GM19463 (cell line): Measurements from ENCODE around the gene TSPAN17.
A peak's percentile ranks its signal among the peaks of the same experiment; 100 is the strongest.
"Not testable (repeated sequence)": the region's sequence is repeated elsewhere in the genome, so short reads cannot be mapped to it uniquely, and the experiment has no call there.

Experiments
- ATAC-seq: cut with Tn5 transposase; IDR thresholded peaks from one replicate; pipeline ENCODE4 v1.9.1; 2021; ENCODE audit warnings: mild to moderate bottlenecking, moderate library complexity; ENCODE audit not compliant: unreplicated experiment

The TSPAN17 gene

DNA sequence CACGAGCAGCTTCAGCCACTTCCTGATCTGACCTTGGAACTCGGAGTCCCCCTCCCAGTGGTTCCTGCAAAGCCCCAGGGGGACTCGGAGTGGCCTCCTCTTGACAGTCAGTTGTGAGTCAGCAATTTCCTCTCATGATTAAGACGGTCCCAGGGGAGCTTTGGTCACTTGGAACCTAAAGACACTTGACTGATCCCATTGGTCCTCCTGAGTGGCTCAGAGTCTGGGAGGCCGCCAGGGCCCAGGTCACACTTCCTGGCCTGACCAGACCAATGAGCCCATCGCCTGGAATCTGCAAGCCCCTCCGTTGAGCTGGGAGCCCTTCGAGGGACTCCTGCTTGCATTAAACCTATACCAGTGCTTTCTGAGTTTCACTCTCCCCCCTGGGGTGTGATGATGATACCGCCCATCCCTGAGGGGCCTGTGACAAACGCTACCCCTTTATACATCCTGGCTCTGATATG, 29.1 kb downstream of the TSPAN17 start:
- peak; percentile 77 for ATAC-seq

DNA sequence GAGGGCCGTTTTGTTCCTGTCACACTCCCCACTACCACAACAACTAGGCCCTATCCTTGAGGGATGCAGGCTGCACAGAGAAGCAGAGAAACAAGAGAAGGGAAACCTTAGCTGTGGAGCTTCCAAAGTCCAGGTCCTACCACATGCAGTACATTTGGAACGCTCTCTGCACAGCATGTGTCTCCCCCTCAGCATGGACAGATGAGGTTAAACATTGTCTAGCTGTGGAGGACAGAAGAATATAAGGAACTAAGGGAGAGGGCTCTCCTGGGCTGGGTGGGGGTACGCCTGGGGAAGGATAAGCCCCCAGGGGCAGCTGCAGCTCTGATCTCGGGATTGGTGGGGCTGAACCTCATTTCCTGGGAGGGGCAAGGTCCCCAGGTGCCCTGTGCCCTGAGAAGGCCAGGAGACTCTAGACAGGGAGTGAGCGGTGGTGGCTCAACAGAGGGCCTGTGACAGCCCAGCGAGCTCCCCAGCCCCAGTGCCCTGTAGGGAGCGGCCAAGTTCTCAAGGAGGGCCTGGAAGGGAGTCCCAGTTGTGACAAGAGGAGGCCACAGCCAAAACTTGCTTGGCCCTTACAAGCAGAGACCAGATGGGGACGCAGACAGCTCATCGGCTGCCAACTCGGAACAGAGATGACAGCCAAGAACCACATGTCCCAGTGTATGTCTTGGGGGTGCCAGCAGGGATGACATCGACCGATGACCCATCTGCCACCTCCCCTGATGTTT, 30.1 kb downstream of the TSPAN17 start:
- no peak for ATAC-seq

DNA sequence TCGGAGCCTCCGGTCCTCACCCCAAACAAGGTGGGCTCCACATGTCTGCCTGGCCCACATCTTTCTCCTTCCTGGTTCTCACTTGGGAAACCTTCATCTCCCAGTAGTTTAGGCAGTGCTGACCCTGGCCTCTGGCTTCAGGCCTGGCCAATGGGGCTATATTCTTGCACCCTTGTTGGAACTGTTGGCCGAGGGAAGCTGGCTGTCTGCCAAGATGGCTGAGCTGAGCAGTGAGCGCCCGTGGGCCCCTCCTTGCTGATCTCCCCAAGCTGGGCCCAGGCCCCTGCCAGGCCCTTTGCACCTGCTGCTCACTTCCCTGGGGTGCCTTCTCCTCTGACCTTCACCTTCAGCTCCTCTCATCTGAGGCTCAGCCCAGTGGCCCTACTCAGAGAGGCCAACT, 31.3 kb downstream of the TSPAN17 start:
- ATAC-seq = no peak

DNA sequence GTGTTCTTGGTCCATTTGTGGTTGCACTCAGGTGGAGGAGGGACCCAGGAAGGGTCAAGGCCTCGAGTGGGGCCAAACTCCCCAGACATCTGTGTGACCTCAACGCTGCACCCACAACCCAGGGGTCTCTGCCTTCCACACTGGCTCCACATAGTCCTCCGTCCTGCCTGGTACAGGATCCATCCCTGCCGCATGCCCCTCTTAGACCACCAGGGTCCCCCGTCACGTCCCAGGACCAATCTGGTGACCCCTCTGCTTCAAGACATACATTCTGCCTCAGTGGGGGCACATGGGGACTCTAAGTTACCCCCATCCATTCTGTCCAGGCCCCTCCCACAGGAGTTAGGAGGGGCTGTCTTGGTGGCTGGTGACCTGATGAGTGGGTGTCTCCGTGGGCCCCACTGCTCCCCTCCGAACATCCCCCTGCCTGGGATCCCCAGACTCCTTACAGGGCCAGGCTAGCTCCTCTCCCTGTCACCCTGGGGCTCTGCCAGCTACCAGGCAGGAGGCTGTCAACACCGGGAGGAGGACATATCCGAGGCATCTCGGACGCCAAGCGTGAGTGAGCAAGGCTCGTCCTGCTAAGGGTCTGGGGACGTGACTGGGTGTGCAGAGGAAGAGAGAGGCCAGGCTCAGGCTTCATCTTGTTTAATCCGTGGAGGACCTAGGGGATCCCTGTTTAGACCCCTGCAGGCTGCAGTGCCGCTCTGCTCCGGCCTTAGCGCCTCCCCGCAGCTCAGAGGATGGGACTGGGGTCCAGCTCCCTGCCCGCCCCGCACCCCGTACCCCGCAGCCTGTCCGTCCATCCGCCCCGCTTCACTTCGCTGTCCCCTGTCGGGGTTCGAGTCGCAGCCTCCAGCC, 32.3 kb downstream of the TSPAN17 start:
- ATAC-seq = no peak

DNA sequence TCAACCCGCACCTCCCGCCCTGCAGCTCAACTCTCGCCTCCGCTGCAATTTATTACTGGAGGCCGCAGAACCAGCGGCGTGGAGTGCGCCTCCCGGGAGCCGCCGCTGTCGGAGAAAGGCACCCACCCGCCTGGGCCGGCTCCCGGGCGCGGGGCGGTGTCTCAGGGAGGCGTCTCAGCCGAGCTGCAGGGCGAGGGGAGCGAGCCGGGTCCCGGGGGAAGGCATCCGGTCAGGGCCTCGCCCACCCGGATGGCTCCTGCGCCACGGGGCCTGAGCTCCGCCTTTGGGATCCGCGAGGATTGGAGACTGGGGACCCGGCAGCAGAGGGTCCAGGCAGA, 32.9 kb downstream of the TSPAN17 start:
- ATAC-seq = no peak

DNA sequence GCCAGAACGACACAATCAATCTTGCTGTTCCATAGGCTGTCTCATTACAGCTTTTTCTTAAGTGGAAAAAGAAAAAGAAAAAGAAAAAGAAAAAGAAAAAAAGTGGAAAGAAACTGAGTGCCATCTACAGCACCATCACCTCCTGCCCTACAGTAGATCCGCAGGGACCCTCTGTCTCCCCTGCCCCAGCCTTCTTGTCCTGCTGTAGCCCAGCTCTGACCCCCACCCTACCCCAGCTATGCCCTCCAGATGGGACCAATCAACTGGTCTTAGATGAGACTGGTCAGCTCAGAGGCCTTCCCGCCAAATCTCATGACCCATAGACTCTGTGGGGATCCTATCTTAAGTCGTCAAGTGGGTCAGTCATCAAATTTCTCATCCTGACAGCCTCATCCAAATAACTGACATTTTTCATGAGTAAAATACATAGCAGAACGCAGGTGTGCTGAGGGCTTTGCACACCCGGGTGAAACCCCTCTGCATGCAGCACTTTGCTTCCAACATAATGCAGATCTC, 34.8 kb downstream of the TSPAN17 start:
- no peak for ATAC-seq

DNA sequence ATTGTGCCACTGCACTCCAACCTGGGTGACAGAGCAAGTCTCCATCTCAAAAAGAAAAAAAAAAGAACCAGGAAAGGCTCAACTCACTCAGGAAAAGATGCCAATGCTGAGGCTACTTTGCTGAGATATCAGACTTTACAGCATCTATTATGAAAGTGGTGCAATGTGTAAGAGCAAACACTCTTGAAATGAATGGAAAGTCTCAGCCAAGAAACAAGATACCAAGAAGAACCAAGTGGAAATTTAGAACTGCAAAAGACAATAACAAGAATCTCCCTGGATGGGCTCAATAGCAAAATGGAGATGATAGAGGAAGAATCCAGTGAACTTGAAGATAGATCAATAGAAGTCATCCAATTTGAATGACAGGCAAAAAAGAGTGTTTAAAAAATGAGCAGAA, 37.7 kb downstream of the TSPAN17 start:
- ATAC-seq = no peak

DNA sequence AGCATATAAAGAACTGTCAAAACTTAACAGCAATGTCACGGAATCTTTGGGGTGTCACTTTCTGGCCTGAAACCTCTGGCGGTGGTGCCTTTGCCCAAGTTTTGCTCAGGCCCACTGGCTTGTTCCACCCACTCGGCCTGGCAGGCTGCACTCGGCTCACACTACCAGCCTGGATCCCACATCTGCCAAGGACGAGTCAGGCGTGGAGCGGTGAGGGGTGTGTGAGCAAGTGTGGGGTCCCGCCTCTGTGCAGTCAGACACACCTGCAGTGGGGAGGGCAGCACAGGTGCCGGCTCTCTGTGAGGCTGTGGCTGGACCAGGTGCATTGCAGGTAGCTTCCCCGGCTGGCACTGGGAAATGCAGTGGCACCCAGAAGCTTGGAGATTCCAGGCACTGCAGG, 40.0 kb downstream of the TSPAN17 start:
- ATAC-seq = no peak

DNA sequence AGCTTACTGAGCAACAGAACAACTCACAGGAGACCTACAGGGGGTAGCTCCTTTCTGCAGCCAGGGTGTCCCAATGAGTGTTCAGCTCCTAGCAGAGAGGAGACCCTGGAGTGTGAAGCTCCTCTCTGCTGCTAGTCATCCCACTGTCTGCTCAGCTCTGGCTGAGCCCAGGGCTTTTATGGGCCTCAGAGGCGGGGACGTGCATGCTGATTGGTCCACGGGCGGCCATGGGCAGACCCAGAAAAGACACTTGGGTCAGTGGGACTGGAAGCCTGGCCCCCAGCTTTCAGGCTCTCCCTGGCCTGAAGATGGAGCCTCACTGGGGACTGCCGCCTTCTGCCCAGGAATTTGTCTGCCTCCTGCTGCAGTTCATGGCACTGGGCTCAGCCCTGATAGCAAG, 40.6 kb downstream of the TSPAN17 start:
- ATAC-seq = no peak

DNA sequence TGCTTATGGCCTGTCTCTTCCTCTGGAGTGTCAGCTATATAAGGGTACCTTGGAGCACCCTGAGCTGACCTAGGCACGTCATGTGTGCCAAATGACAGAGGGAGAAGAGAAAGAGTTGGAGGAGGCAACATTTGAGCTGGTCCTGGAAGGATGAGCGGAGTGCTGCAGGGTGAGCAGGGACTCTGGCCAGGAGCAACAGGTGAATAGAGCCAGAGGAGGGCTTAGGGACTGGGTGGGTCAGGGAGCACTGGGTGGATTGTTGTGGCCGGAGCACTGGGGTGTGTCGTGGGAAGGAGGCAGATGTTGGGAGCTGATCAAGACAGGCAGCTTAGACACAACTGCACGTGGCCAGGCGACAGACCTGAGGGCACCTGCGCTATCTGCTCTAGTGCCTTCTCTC, 43.6 kb downstream of the TSPAN17 start:
- no peak for ATAC-seq

DNA sequence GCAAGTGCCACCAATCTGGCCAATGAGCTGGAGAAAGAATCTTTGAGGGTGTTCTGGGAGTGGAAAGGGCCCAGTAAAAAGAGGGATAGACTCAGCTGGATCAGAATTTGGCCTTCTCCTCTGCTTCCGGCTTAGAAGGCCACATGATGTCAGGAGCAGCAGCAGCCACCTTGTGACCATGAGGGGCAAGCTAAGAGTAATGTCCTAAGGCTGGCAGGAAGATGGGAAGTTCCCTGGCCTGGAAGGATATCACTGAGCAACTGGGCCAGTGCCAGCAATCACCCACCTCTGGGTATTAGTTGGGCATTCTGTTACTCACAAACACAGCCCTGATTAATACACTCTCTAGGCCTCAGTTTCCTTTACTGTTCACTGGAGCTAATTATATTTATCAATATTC, 44.2 kb downstream of the TSPAN17 start:
- no peak for ATAC-seq

DNA sequence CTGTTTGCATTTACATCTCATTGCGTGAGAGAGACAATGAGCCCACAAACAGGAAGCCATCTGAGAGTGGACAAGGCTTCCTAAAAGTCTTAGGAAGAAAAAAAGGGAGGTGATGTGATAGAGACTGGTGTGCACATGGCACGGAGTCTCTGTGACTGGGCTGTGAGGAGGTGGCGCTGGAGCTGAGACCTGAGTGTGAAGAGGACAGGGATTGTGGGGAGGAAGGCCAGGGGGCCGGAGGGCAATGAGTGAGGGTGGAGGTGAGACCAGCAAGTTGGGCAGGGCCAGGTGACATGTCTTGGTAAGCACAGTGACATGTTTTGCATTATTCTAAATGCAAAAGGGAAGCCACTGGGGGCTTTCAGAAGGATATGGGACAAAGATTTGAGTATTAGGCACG, 45.0 kb downstream of the TSPAN17 start:
- ATAC-seq = no peak

DNA sequence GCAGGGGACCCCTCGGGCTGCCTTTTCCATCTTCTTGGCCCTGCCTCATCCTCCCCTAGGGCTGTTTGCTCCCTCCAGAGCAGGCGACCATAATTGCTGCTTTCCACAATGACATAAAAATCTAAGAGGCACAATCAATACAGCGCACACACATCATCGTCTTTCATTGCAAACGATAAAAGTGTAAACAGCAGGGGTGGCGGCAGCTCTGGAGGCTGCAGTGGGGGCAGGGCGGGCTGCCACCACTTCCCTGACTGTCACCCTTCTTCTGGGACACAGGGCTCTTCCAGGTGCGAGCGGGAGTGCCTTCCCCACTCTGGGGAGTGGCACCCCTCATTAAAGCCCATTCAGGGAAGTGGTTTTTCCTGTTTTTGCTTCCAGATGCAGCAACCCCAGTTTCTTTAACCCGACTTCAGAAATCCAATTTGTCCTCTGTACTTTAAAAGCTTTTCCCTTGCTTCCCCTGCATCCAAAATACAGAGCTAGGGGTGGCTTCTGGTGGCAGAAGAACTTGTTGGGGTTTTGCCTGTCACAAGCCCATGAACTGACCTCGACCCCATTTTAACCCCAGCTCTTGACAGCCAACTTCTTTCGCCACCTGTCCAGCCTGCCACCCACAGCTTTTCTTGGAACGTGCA, 45.7 kb downstream of the TSPAN17 start:
- no peak for ATAC-seq

DNA sequence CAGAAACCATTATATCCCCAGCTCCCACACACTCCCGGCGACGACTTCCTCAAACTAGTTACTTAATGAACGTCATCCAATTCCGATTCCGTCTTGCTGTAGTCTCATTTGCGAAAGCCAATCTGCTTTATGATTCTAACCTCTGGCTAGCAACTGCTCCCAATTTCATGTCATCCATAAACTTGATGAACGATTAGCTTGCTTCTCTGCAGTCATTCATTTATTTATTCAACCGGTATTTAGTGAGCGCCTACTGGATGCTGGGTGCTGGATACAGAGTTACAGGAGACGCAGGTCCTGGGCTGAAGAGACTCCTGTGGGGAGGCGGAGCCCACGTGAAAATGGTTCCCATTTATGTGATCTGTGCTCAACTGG, 46.2 kb downstream of the TSPAN17 start:
- ATAC-seq = no peak

DNA sequence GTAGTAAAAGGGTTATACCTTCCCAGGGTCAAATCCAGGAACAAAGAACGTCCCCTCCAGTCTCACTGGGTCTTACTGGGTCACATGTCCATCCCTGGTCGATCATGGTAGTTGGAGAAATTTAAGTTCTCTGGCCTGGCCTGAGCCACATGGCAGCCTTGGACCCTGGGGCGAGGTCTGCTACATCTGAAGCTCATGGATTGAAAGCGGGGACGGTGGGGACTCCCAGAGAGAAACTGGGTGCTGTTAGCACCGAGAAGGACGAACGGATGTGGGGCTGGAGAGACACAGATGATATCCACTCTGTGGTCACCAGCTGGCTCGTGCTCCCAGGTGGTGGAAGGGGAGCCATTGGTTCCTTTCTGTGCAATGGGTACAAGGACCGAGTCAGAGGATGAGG, 46.9 kb downstream of the TSPAN17 start:
- no peak for ATAC-seq

DNA sequence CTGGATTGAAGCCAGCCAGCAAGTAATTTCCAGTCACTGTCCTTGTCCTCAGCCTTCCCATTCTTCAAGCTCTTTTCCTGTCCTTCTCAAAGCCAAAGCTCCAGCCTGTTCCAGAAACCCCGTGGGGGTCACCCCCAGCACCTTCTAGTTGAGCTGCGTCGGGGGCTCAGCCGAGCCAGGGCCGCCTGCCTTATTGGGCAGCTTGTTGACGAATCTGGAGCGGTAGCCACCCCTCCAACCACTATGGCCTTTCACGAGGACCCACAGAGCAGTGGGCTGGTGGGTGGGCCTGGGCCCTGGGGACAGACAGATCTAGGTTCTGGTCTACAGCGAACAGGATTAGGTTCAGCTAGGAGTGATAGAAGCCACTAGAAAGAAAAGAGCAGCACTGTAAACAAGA, 47.3 kb downstream of the TSPAN17 start:
- no peak for ATAC-seq

DNA sequence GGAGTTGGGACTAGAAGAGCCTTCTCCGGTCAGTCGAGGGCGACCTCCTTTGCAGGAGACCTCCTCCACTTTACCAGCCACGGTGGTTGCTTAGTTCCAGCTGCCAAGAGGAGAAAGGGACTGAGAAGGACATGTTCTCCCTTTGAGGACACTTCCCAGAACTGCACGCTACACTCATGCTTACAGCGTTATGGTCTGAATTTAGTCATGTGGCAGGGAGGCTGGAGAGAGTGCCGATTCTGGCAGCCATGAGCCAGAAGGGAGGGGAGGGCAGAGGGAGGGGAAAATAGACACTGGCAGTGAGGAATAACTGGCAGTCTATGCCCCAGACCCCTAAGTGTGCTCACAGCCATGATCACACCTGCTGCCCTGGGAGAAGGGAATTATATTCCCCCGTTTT, 47.8 kb downstream of the TSPAN17 start:
- no peak for ATAC-seq

DNA sequence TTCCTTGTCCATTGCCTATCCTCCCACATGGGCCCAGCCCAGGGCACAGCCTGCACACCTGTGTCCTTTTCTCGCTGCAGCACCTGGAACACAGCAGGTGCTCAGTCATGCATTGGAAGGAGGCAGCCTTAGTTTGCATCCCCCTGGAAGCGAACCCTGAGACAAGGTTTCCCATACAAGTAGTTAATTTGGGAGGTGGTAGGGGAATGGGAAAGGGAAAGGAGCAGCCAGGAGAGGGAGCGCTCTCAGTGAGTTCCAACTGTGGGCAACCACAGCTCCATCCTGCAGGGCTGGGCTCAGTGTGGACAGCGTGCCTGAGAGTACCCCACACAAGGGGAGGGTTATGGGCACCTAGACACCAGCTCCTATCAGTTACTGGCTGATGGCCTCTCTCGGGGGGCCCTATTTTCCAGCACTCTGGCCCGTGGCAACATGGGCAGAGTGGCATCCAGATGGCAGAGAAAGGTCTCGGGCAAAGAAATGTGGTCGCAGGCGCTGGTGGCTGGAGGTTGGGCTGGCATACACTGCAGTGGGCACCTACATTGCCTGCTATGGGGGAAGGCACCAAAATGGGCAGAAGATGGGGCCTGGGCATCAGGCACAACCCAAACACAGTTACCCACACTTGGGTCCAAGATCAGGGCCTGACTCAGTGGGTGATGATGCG, 50.1 kb downstream of the TSPAN17 start:
- no peak for ATAC-seq

DNA sequence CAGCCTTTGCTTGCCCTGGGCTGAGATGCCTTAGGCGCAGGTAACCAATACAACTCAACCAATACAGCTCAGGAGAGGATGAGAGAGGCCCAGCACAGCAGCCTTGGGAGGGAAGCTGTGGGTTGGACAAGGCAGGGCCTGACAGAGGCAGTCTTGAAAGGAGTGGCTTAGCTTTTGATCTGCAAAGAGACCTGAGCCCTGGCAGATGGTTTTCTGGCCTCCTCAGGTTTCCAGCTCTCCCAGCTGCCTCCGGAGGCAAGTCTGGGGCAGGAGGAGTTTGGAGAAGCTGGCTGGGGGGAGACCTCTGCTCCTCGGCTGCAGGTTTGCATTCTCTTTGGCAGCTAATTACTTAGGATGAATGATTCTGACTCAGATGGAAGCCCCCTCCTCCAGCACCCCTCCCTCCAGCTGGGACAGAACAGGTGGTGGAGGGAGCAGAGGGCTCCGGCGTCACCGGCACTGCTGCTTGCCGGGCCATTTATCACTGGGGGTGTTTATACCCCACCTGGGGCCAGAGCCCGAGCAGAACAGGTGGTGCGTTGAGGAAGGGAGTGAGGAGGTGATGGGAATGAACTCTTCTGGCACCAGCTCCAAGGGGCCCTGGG, 50.8 kb downstream of the TSPAN17 start:
- no peak for ATAC-seq

DNA sequence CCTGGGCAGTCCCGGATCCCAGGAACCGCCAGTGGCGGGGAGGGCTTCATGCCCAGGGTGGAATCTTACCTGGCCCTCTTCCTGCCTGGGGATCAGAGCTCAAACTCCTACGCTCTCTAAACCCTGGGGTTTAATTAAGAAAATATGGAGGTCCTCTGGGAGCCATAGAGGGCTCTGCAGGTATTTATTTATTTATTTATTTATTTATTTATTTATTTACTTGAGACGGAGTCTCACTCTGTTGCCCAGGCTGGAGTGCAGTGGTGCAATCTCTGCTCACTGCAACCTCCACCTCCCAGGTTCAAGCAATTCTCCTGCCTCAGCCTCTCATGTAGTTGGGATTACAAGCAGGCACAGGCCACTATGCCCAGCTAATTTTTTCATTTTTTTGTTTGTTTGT, 52.2 kb downstream of the TSPAN17 start:
- ATAC-seq = not testable (repeated sequence)
